Stomach smooth muscle (tissue), 2 donors: ENCODE measurements around the gene TMEM130.

ENCODE experiments used
- H3K27ac ChIP-seq: one replicate; pipeline ENCODE4 v1.7.0; 2013; ENCODE audit warnings: mild to moderate bottlenecking, low read length, inconsistent platforms
- H3K27me3 ChIP-seq, 2 donors: one replicate each; pipeline ENCODE4 v1.7.0; 2013; ENCODE audit warnings: low read length in 2 of 2; ENCODE audit not compliant: insufficient read depth in 2 of 2, control insufficient read depth in 1 of 2
- H3K36me3 ChIP-seq, 2 donors: one replicate each; pipeline ENCODE4 v1.7.0; 2013; ENCODE audit warnings: low read length in 2 of 2; ENCODE audit not compliant: control insufficient read depth in 2 of 2, insufficient read depth in 2 of 2
- H3K4me1 ChIP-seq: one replicate; pipeline ENCODE4 v1.7.0; 2013; ENCODE audit warnings: low read length; ENCODE audit not compliant: control insufficient read depth, insufficient read depth
- H3K4me3 ChIP-seq, 2 donors: one replicate each; pipeline ENCODE4 v1.7.0; 2013; ENCODE audit warnings: low read length in 2 of 2
- H3K9ac ChIP-seq, 2 donors: one replicate each; pipeline ENCODE4 v1.7.0; 2013; ENCODE audit warnings: low read length in 2 of 2, mild to moderate bottlenecking in 1 of 2
- H3K9me3 ChIP-seq, 2 donors: one replicate each; pipeline ENCODE4 v1.7.0; 2013; ENCODE audit warnings: low read length in 2 of 2; ENCODE audit not compliant: control insufficient read depth in 2 of 2
- donor health status: healthy.
- donor health status: Pancreatic carcinoma.

Gene TMEM130

GRCh38 chr7:98828368-98828767 lies 41.4 kb downstream of the TMEM130 start:
- no peak overlapping the region for H3K4me3 ChIP-seq
- no peak overlapping the region for H3K27ac ChIP-seq
- peaks cover 17% of the 10 kb centered on the region for H3K4me1 ChIP-seq
- no peaks in the 10 kb centered on the region for H3K9me3 ChIP-seq
- H3K27me3 ChIP-seq = no peaks in the 10 kb centered on the region
- no peak overlapping the region for H3K9ac ChIP-seq
- no peaks in the 10 kb centered on the region for H3K36me3 ChIP-seq

GRCh38 chr7:98827258-98827657 lies 42.6 kb downstream of the TMEM130 start:
- Histone ChIP-seq H3K4me1 (peaks cover 17% of the 10 kb centered on the region), H3K9me3 (no peaks in the 10 kb centered on the region), H3K9ac (peak overlapping the region in 1 of 2 donors; percentile 9), H3K4me3 (no peak overlapping the region), H3K36me3 (no peaks in the 10 kb centered on the region), H3K27ac (no peak overlapping the region), H3K27me3 (no peaks in the 10 kb centered on the region)

DNA sequence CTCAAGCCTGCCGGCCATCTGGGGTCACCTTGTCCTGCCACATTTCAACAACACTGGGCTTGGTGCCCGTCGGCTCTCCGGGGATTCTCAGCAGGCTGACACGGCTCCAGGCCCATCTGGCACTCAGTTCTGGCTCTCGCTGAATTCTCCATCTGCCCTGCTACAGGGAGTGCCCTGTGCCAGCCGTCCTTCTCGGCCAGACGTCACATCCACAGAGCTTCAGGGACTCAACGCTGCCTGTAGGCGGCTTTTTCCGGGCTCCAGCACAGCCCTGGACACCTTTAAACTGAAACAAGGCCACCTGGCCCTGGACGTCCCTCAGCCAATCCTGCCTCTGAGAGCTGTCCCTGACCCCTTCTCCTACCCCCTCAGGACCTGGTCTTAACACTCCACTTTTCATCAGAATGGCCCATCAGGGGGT lies 43.0 kb downstream of the TMEM130 start:
- peaks cover 17% of the 10 kb centered on the region for H3K4me1 ChIP-seq
- H3K4me3 ChIP-seq = peak overlapping the region in 1 of 2 donors; percentile 44
- no peak overlapping the region for H3K27ac ChIP-seq
- no peaks in the 10 kb centered on the region for H3K27me3 ChIP-seq
- H3K9me3 ChIP-seq = no peaks in the 10 kb centered on the region
- H3K9ac ChIP-seq = peak overlapping the region in 1 of 2 donors; percentile 9
- H3K36me3 ChIP-seq = no peaks in the 10 kb centered on the region

GRCh38 chr7:98826387-98826786 lies 43.4 kb downstream of the TMEM130 start:
- peaks cover 17% of the 10 kb centered on the region for H3K4me1 ChIP-seq
- no peaks in the 10 kb centered on the region for H3K27me3 ChIP-seq
- H3K9ac ChIP-seq = no peak overlapping the region
- H3K9me3 ChIP-seq = no peaks in the 10 kb centered on the region
- no peak overlapping the region for H3K4me3 ChIP-seq
- H3K27ac ChIP-seq = no peak overlapping the region
- no peaks in the 10 kb centered on the region for H3K36me3 ChIP-seq

- no peaks in the 10 kb centered on the region for H3K36me3 ChIP-seq
- no peak overlapping the region for H3K9ac ChIP-seq
- no peaks in the 10 kb centered on the region for H3K27me3 ChIP-seq
- no peak overlapping the region for H3K27ac ChIP-seq
- no peak overlapping the region for H3K4me3 ChIP-seq
- peaks cover 14% of the 10 kb centered on the region for H3K4me1 ChIP-seq
- H3K9me3 ChIP-seq = no peaks in the 10 kb centered on the region
Observed at GRCh38 chr7:98823226-98823625, 46.6 kb downstream of the TMEM130 start.

DNA sequence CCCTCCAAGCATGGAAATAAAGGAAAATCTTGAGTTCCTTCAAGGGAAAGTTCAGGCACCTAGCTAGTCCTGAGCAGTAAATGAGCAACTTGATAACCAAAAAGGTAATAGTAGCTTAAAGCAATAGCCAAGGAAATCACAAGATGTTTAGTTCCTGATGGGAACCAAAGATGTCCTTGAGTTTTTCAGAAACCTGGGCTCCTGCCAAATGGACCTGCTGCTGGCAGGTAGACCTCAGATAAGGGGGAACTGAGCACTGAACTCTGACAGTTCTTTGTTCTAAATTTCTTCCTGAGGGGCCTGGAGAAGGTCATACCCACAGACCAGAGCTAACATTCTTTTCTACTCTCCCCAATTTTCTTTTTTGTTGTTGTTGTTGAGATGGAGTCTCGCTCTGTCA lies 48.5 kb downstream of the TMEM130 start:
- H3K9me3 ChIP-seq = no peaks in the 10 kb centered on the region
- peaks cover 9% of the 10 kb centered on the region for H3K4me1 ChIP-seq
- no peak overlapping the region for H3K27ac ChIP-seq
- H3K36me3 ChIP-seq = no peaks in the 10 kb centered on the region
- H3K4me3 ChIP-seq = no peak overlapping the region
- H3K9ac ChIP-seq = no peak overlapping the region
- no peaks in the 10 kb centered on the region for H3K27me3 ChIP-seq

GRCh38 chr7:98816967-98817710 lies 52.7 kb downstream of the TMEM130 start:
- no peak overlapping the region for H3K9ac ChIP-seq
- H3K36me3 ChIP-seq = no peaks in the 10 kb centered on the region
- H3K27ac ChIP-seq = no peak overlapping the region
- H3K27me3 ChIP-seq = no peaks in the 10 kb centered on the region
- no peak overlapping the region for H3K4me3 ChIP-seq
- no peaks in the 10 kb centered on the region for H3K9me3 ChIP-seq
- peaks cover 8% of the 10 kb centered on the region for H3K4me1 ChIP-seq

DNA sequence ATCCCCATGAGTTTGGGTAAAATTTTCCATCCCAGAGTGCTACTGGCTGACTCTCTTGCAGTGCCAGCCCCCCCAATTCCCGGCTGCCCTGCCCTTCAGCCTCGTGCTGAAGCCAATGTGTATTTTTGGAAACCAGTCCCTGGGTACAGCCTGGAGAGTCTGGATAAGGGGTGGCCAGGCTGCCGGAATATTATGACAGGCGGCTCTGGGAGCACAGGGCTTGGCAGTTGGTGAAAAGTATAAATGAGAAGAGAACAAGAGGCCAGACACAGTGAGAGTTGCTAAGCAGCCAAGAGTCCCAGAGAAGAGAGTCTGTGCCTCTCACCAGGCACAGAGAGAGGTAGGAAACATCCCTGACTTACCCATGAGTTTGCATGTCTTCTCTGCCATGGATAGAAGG lies 53.6 kb downstream of the TMEM130 start:
- Histone ChIP-seq H3K4me3 (no peak overlapping the region), H3K9ac (no peak overlapping the region), H3K27ac (no peak overlapping the region), H3K36me3 (no peaks in the 10 kb centered on the region), H3K9me3 (no peaks in the 10 kb centered on the region), H3K27me3 (no peaks in the 10 kb centered on the region), H3K4me1 (peaks cover 8% of the 10 kb centered on the region)

DNA sequence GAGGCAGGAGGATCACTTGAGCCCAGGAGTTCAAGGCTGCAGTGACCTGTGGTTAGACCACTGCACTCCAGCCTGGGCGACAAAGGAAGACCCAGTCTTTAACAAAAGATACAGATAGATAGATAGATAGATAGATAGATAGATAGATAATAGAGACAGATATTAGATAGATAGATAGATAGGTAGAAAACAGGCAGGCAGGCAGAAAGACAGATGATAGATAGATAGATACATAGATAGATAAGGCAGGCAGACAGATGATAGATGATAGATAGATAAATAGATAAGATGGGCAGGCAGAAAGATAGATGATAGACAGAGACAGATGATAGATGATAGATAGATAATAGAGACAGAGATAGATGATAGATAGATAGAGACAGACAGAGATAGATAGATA lies 54.5 kb downstream of the TMEM130 start:
- Histone ChIP-seq H3K36me3 (no peaks in the 10 kb centered on the region), H3K27me3 (no peaks in the 10 kb centered on the region), H3K27ac (no peak overlapping the region), H3K9me3 (no peaks in the 10 kb centered on the region), H3K9ac (no peak overlapping the region), H3K4me3 (no peak overlapping the region), H3K4me1 (peaks cover 8% of the 10 kb centered on the region)

DNA sequence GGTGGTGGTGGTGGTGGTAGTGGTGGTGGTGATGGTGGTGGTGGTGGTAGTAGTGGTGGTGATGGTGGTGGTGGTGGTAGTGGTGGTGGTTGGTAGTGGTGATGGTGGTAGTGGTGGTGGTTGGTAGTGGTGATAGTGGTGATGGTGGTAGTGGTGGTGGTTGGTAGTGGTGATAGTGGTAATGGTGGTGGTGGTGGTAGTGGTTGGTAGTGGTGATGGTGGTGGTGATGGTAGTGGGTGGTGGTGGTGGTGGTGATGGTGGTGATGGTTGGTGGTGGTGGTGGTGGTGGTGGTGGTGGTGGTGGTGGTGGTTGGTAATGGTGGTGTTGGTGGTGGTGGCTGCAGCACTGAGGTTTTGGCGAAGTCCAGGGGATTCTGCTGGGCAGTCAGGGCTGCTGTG lies 58.5 kb downstream of the TMEM130 start:
- no peaks in the 10 kb centered on the region for H3K36me3 ChIP-seq
- H3K27me3 ChIP-seq = no peaks in the 10 kb centered on the region
- H3K27ac ChIP-seq = no peak overlapping the region
- H3K9me3 ChIP-seq = peaks cover 0 to 3% of the 10 kb centered on the region in 2 donors
- no peak overlapping the region for H3K9ac ChIP-seq
- peaks cover 3% of the 10 kb centered on the region for H3K4me1 ChIP-seq
- no peak overlapping the region for H3K4me3 ChIP-seq

DNA sequence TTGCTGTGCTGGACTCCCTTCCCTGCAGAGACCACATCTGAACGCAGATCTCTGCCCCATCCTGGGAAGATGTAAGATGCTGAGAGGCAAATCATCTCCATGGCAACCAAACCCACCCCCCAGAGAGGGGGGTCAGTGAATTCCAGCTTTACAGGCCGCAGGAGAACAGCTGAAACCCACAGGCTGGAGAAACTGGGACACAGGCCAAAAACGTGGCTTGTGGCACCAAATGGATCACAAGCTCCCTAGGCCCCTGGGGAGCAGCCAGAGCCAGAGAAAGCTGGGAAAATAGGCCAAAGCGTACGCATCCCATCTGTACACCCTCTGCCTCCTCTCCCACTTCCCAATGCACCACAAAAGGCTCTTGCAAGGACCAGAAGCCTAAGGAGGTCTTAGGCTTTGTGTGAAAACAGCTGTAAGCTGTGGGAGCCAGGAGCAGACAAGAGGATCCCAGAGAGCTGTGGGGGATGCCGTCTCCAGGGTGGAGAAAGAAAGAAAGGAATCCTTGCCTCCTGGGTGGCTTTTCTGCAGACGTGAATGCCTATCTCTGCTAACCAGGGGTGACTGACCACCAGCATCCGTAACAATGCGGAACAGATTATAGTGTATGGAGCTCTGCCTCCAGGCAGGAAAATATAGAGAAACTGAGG lies 59.5 kb downstream of the TMEM130 start:
- Histone ChIP-seq H3K36me3 (no peaks in the 10 kb centered on the region), H3K9ac (no peak overlapping the region), H3K9me3 (peaks cover 0 to 3% of the 10 kb centered on the region in 2 donors), H3K4me3 (no peak overlapping the region), H3K27ac (no peak overlapping the region), H3K27me3 (no peaks in the 10 kb centered on the region), H3K4me1 (no peaks in the 10 kb centered on the region)
